ENCODE measurements around the gene SLC16A2.
"Not testable (repeated sequence)": the region's sequence is repeated elsewhere in the genome, so short reads cannot be mapped to it uniquely, and the experiment has no call there.

The SLC16A2 gene

DNA sequence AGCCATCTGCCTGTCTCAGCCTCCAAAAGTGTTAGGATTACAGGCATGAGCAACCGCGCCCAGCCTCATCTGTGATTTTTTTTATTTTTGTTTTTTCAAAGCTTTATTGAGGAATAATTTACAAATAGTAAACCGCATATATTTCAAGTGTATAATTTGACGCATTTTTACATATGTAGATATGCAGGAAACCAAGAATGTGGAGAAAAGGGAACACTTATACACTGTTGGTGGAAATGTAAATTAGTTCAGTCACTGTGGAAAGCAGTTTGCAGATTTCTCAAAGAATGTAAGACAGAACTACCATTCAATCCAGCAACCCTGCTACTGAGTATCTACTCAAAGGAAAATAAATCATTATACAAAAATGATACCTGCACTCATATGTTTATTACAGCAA is 85.9 kb downstream of the SLC16A2 start:
- no peak for DNase-seq

- DNase-seq = no peak
Observed at GRCh38 chrX:74509989-74510388, 88.7 kb downstream of the SLC16A2 start.

GRCh38 chrX:74510401-74510800 is 89.1 kb downstream of the SLC16A2 start:
- no peak for DNase-seq

GRCh38 chrX:74511704-74512103 is 90.4 kb downstream of the SLC16A2 start:
- DNase-seq = no peak

DNA sequence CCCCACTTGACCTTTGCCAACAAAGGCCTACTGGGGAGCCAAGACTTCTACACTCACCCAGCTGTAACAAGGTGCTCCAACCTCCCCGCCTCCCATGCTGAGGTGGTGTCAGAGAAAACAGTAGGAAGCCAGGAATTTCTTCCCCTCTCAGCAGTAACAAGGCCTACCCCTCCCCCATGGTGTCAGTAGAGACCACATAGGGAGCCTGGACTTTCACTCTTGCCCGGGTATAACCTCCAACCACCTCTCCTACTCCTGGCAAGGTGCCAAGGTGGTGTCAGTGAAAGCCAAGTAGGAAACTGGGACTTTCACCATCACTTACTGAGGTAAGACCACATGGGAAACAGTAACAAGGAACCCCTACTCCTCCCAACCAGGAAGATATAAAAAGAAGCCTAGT is 93.1 kb downstream of the SLC16A2 start:
- peak in 1 of 3 experiments; percentile 49 for DNase-seq

- no peak for DNase-seq
Observed at GRCh38 chrX:74515356-74515755, 94.1 kb downstream of the SLC16A2 start.

- not testable (repeated sequence) for DNase-seq
Observed at GRCh38 chrX:74516013-74516412, 94.7 kb downstream of the SLC16A2 start.

GRCh38 chrX:74519870-74520269 is 98.6 kb downstream of the SLC16A2 start:
- no peak for DNase-seq

DNA sequence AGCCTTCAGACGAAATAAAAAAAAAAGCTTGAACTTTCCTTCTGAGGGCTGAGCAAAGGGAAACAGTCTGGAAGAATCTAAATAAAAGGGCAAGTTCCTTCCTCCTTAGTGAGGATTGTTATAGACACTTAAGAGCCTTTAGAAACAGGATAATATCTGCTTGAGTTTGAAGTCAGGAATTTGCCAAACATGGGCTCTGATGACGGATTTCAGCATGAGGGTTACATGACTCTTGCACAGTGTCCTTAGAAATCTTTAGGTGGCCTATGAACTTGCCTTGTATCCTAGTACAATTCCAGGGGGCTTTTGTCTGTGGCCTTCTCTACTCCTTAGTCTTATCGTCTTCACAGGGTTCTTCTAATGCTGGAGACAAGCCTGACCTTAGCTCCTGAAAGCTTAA is 99.0 kb downstream of the SLC16A2 start:
- no peak for DNase-seq

GRCh38 chrX:74520896-74521295 is 99.6 kb downstream of the SLC16A2 start:
- DNase-seq = no peak

DNA sequence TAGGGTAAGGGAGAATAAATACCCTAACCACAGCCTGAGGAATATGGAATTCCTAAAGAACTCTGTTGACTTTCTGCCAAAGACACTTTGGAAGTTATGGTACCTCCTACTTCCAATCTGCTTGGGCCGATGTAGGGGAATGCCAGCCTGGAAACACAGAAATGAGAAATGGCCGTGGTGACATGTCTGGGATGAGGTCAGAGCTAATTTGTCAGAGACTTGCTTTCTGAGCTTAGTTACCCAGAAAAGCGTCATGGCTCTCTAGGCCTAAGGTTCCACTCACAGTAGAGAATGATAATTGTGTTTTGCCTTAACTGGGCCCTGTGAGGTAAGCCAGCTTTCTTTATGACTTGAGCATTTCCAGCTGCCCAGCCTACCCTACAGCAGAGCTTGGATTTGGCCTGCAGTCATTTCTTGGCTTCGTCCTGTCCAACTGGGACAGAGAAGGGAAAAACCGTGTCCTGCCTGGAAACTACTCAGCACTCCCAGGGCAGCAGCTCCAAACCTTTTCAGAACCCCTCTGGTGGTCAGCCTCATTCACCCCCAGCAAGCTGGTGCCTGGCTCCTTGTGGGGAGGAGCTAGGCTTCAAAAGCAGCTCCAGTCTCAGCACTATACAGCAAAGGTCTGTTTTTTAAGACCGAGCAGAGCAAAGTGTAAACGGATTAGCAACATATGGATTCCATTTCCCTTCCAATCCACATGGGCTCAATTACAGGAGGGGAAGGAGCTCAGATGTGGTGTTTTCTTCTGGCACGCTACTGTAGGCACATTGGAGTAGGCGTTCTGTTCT is 100.9 kb downstream of the SLC16A2 start:
- no peak for DNase-seq

- DNase-seq = no peak
Observed at GRCh38 chrX:74523224-74523623, 101.9 kb downstream of the SLC16A2 start.

DNA sequence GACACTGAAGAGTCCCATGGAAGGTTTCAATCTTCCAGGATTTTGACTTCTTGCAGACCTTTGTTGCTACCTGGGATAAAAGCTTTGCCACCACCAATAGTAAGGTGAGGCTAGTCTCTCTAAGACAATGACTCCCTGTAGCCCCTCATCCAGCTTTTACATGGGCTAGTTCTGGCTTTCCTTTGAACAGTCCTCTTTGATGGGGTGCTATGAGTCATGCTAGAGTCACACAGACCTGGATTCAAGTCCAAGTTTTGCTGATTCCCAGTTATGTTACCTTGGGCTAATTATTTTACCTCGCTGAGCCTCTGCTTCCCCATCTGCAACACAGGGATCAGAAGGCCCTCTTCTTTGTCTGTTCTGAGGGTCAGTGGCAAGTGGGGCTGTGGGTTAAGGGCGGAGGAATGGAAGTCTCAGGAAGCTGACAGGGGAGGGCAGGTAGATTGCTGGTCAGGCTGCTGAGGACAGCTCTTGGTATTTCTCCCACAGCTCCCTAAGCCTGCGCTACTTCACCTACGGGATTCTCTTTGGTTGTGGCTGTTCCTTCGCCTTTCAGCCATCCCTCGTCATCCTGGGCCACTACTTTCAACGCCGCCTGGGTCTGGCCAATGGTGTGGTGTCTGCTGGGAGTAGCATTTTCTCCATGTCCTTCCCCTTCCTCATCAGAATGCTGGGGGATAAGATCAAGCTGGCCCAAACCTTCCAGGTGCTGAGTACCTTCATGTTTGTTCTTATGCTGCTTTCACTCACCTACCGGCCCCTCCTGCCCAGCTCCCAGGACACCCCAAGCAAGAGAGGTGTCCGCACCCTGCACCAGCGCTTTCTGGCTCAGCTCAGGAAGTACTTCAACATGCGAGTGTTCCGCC is 102.8 kb downstream of the SLC16A2 start:
- DNase-seq = no peak

- DNase-seq = no peak
Observed at GRCh38 chrX:74525116-74525515, 103.8 kb downstream of the SLC16A2 start.

- no peak for DNase-seq
Observed at GRCh38 chrX:74526764-74527163, 105.5 kb downstream of the SLC16A2 start.

DNA sequence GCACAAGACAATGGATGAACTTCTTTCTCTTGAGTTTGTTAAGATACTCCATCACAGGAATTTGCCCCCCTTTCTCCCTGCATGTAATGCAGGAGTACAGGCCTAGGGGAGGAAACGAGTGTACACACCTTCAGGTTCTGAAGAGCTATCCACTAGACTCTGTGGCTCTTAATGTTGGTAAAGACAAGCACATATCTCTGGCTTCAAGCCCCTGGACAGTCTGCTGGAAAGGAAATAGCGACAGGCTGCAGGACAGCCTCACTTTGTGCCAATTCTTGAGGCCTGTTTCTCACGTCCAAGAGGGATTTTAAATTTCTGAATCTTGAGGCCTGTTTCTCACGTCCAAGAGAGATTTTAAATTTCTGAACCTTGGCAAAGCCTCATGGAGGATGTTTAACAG is 106.1 kb downstream of the SLC16A2 start:
- no peak for DNase-seq

DNA sequence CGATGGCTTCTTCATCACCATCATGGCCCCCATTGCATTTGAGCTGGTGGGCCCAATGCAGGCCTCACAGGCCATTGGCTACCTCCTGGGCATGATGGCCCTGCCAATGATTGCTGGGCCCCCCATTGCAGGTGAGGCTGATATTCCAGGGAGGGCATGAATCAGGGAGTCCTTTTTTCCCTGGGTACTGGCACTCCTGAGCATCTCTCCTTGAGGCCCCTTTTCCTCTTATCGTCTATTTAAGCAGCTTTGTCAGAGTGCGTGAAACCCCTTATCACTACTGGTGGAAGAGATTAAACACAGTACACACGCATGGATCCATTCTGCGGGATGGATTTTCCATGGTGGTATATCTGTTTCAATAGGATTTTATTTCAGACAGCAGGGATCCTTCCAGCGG is 108.0 kb downstream of the SLC16A2 start:
- DNase-seq = no peak

DNA sequence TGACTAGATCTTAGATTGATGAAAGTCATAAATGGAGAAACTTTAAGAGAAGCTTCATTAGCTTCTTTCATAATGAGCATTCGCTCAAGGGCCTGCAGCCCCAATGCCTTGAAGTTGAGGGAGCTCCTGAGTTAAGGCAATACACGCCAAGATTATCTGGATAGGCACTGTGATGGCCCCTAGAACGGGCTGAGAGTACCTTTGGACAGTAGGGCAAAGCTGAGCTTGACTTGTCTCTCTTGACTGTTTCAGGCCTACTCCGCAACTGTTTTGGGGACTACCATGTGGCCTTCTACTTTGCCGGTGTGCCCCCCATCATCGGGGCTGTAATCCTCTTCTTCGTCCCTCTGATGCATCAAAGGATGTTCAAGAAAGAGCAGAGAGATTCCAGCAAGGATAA is 109.8 kb downstream of the SLC16A2 start:
- DNase-seq = no peak

- DNase-seq = no peak
Observed at GRCh38 chrX:74534569-74535038, 113.3 kb downstream of the SLC16A2 start.

- no peak for DNase-seq
Observed at GRCh38 chrX:74535086-74535407, 113.8 kb downstream of the SLC16A2 start.

DNA sequence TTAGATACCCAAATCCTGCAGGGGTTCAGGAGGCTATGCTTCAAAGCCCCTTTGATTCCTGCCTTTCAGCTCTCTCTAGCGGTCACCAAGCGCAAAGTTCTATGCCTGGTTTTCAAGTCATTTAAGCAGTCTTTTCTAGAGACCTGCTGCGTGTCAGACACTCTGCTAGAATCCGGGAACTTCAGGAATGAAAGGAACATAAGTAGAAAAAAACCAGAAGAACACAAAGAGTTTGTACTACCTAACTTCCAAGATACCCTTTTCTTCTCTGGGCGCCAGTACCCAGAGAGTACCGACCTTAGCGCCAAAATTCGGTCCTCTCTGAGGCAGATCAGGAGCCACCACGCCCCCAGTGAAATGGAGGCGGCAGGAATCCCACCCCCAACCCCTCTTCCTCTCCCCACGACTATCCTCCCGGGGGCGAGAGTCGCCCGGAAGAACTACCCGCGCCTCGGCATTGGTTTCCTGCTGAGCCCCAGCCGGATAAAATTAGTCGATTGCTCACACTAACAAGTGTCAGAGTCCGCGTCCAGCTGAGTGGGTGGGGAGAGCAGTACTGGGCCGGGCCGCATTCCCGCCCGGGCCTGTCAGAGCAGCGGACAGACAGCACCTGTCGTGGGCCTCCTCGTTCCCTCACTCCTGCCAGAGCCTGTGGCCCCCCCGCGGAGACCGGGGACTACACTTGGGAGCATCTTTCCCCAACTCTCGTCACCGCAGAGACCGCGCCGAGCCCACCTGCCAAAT is 114.3 kb downstream of the SLC16A2 start:
- peak in 2 of 3 experiments; percentile 79 to 82 for DNase-seq

DNA sequence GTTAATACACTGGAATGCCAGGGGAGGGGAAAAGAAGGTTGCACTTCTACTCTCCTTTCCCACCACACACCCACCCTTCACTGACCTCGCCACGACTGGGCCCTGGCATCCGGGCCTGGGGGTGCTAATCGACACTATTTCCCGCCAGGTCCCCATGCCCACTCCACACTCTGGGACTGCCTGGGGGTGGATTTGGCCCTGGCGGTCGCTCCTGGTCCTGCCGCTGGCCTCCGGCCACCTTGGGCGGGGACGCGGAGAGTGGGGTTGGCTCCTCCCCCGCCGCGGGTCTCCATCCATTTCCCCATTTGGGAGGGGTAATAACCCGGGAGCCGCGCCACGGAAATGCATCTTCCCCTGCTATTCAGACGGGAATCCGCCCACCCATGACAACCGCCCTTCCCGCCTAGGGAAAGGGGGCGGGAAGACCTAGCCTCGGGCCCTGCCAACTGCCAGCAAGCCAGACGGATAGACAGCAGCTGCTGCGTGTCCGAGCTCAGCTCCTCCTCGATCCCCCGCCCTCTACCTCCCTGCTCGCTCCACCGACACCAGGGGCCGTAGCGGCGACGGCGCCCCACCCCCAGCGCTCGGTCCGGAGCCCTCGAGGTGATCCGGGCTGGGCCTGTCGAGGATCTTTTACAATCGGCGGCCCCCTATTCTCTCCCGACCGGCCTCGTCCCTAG is 115.0 kb downstream of the SLC16A2 start:
- DNase-seq = peak in 2 of 3 experiments; percentile 85 to 93
